ENCODE measurements around the gene EIF4A3. TPM values are rescaled to one million over a fixed set of nuclear protein-coding genes. Genes with fewer than 3 reads are reported as not detected.

The EIF4A3 gene
- total RNA-seq, 1 donor from 2014 or later = 54.1 TPM

GRCh38 chr17:80110927-80111701 lies 35.8 kb downstream of the EIF4A3 start:
- DNase-seq (no peak), ATAC-seq (no peak)
- intact Hi-C loops (cut with DNase I) = no loop called here

GRCh38 chr17:80110447-80110812 lies 36.5 kb downstream of the EIF4A3 start:
- Histone ChIP-seq H3K27ac (no peak overlapping the region), H3K4me1 (no peaks in the 10 kb centered on the region), H3K9me3 (no peaks in the 10 kb centered on the region), H3K27me3 (ENCODE audit: low read depth) (no peaks in the 10 kb centered on the region), H3K36me3 (no peaks in the 10 kb centered on the region), H3K4me3 (no peak overlapping the region)
- intact Hi-C loops (cut with DNase I) = no loop called here
- no peak for TF ChIP-seq CTCF (IDR thresholded peaks at IDR 0.05)
- DNase-seq (no peak), ATAC-seq (no peak)

More at GRCh38 chr17:80110927-80111701, 35.8 kb downstream of the EIF4A3 start:
- no peak for TF ChIP-seq CTCF (IDR thresholded peaks at IDR 0.05)
- Histone ChIP-seq H3K27me3 (ENCODE audit: low read depth) (no peaks in the 10 kb centered on the region), H3K36me3 (no peaks in the 10 kb centered on the region), H3K4me3 (no peak overlapping the region), H3K9me3 (no peaks in the 10 kb centered on the region), H3K27ac (no peak overlapping the region), H3K4me1 (no peaks in the 10 kb centered on the region)

- TF ChIP-seq CTCF (IDR thresholded peaks at IDR 0.05) = no peak
- Histone ChIP-seq H3K27ac (no peak overlapping the region), H3K36me3 (no peaks in the 10 kb centered on the region), H3K9me3 (no peaks in the 10 kb centered on the region), H3K4me1 (no peaks in the 10 kb centered on the region), H3K4me3 (no peak overlapping the region), H3K27me3 (ENCODE audit: low read depth) (no peaks in the 10 kb centered on the region)
- ATAC-seq (no peak), DNase-seq (no peak)
- intact Hi-C loops (cut with DNase I) = no loop called here
Observed at GRCh38 chr17:80109713-80110446, 37.0 kb downstream of the EIF4A3 start.

- H3K27ac ChIP-seq = no peak overlapping the region
- no peak for ATAC-seq
- no peaks in the 10 kb centered on the region for H3K9me3 ChIP-seq
- H3K27me3 ChIP-seq (ENCODE audit: low read depth) = no peaks in the 10 kb centered on the region
- no peak overlapping the region for H3K4me3 ChIP-seq
- DNase-seq = no peak
- no peaks in the 10 kb centered on the region for H3K36me3 ChIP-seq
- TF ChIP-seq CTCF (IDR thresholded peaks at IDR 0.05) = no peak
- intact Hi-C loops (cut with DNase I) = no loop called here
- no peaks in the 10 kb centered on the region for H3K4me1 ChIP-seq
Observed at GRCh38 chr17:80109066-80109660, 37.8 kb downstream of the EIF4A3 start.

GRCh38 chr17:80108036-80108971 lies 38.6 kb downstream of the EIF4A3 start:
- H3K36me3 ChIP-seq = no peaks in the 10 kb centered on the region
- intact Hi-C loops (cut with DNase I) = no loop called here
- no peak overlapping the region for H3K4me3 ChIP-seq
- H3K4me1 ChIP-seq = no peaks in the 10 kb centered on the region
- no peaks in the 10 kb centered on the region for H3K27me3 ChIP-seq (ENCODE audit: low read depth)
- no peak for TF ChIP-seq CTCF (IDR thresholded peaks at IDR 0.05)
- ATAC-seq = no peak
- no peak for DNase-seq
- no peaks in the 10 kb centered on the region for H3K9me3 ChIP-seq
- no peak overlapping the region for H3K27ac ChIP-seq

Measured in lower lobe of right lung (tissue), 2 donors.